GM12878 (cell line): ENCODE measurements around the gene FBXW9. TPM values are rescaled to one million over a fixed set of nuclear protein-coding genes. Genes with fewer than 3 reads are reported as not detected.

Source experiments
- ATF7 ChIP-seq: fragments of 450-650 bp; IDR thresholded peaks from 2 replicates; pipeline ENCODE4 v1.6.1; 2016; ENCODE audit warnings: low read depth, mild to moderate bottlenecking
- BCL11A ChIP-seq: IDR thresholded peaks from 2 replicates; pipeline ENCODE4 v1.6.1; 2011; ENCODE audit warnings: low read depth, low read length
- BHLHE40 ChIP-seq, 2 experiments: fragments of 450-650 bp in 1 of 2; IDR thresholded peaks; 2 replicates each; pipeline ENCODE4 v1.6.1; 2011 to 2017; ENCODE audit warnings: low read depth in 2 of 2, borderline replicate concordance in 1 of 2, improper control_type of control experiment in 1 of 2, low read length in 1 of 2, mild to moderate bottlenecking in 1 of 2
- CBX3 ChIP-seq: fragments of 200-600 bp; sonication (generic); IDR thresholded peaks from 2 replicates; pipeline ENCODE4 v1.6.1; 2016; ENCODE audit warnings: low read depth, borderline replicate concordance
- CBX5 ChIP-seq: sonication (generic); IDR thresholded peaks from 2 replicates; pipeline ENCODE4 v1.6.1; 2016; ENCODE audit warnings: low read depth, moderate library complexity, mild to moderate bottlenecking, inconsistent platforms
- CEBPB ChIP-seq, 2 experiments: fragments of 150-350 bp in 1 of 2; IDR thresholded peaks; 2 replicates each; pipeline ENCODE4 v1.6.1; 2012 to 2014; ENCODE audit warnings: low read depth in 2 of 2, low read length in 2 of 2, borderline replicate concordance in 1 of 2, inconsistent platforms in 1 of 2
- CREB1 ChIP-seq: IDR thresholded peaks from 2 replicates; pipeline ENCODE4 v1.6.1; 2012; ENCODE audit warnings: low read depth, mild to moderate bottlenecking, inconsistent platforms
- DPF2 ChIP-seq: fragments of 450-650 bp; IDR thresholded peaks from 2 replicates; pipeline ENCODE4 v1.6.1; 2017; ENCODE audit warnings: mild to moderate bottlenecking
- GATAD2B ChIP-seq: fragments of 450-650 bp; conservative IDR thresholded peaks from 2 replicates; pipeline ENCODE4 v1.6.1; 2017; ENCODE audit warnings: low read depth, mild to moderate bottlenecking, moderate library complexity
- HDAC2 ChIP-seq: fragments of 200-600 bp; sonication (generic); IDR thresholded peaks from 2 replicates; pipeline ENCODE4 v1.6.1; 2017
- MTA2 ChIP-seq: fragments of 450-650 bp; IDR thresholded peaks from 2 replicates; pipeline ENCODE4 v1.6.1; 2016; ENCODE audit warnings: low read depth, mild to moderate bottlenecking, moderate library complexity
- NR2C1 ChIP-seq: fragments of 450-650 bp; IDR thresholded peaks from 2 replicates; pipeline ENCODE4 v1.6.1; 2017; ENCODE audit warnings: antibody characterized with exemption, mild to moderate bottlenecking, moderate library complexity
- POU2F2 ChIP-seq: IDR thresholded peaks from 3 replicates; pipeline ENCODE4 v1.6.1; 2011; ENCODE audit warnings: low read depth, mild to moderate bottlenecking, low read length, borderline replicate concordance
- RAD51 ChIP-seq: fragments of 450-650 bp; IDR thresholded peaks from 2 replicates; pipeline ENCODE4 v1.6.1; 2016; ENCODE audit warnings: moderate library complexity, mild to moderate bottlenecking, inconsistent platforms
- RB1 ChIP-seq: fragments of 450-650 bp; formaldehyde crosslinking; IDR thresholded peaks from 2 replicates; pipeline ENCODE4 v1.6.1; 2017; ENCODE audit warnings: mild to moderate bottlenecking, borderline replicate concordance
- RELB ChIP-seq: fragments of 450-650 bp; IDR thresholded peaks from 2 replicates; pipeline ENCODE4 v1.6.1; 2017; ENCODE audit warnings: low read depth, mild to moderate bottlenecking, moderate library complexity
- SIN3A ChIP-seq: IDR thresholded peaks from 2 replicates; pipeline ENCODE4 v1.6.1; 2012; ENCODE audit warnings: low read depth, low read length, improper control_type of control experiment
- SKIL ChIP-seq: fragments of 450-650 bp; IDR thresholded peaks from 2 replicates; pipeline ENCODE4 v1.6.1; 2017; ENCODE audit warnings: mild to moderate bottlenecking, low read depth, inconsistent platforms; ENCODE audit not compliant: poor library complexity, severe bottlenecking
- SREBF1 ChIP-seq: IDR thresholded peaks from 2 replicates; pipeline ENCODE4 v1.6.1; 2012; ENCODE audit warnings: mild to moderate bottlenecking, low read length
- TBL1XR1 ChIP-seq: IDR thresholded peaks from 2 replicates; pipeline ENCODE4 v1.6.1; 2012; ENCODE audit warnings: low read depth, low read length, improper control_type of control experiment
- YY1 ChIP-seq: IDR thresholded peaks from 2 replicates; pipeline ENCODE4 v1.6.1; 2011; ENCODE audit warnings: low read depth, mild to moderate bottlenecking, low read length
- ZNF687 ChIP-seq: fragments of 450-650 bp; IDR thresholded peaks from 2 replicates; pipeline ENCODE4 v1.6.1; 2017; ENCODE audit warnings: mild to moderate bottlenecking, moderate library complexity
- polyA plus RNA-seq, 11 experiments: library from polyadenylated mRNA; depleted of rRNA in 4 of 11; unstranded in 6 of 11; stranded (reverse) in 5 of 11; fragments of >200 nt; fragmentation: Nextera tagmentation in 4 of 11; fragmentation: Illumina TruSeq in 1 of 11; extraction: Ambion mirVana in 4 of 11; extraction: Trizol in 1 of 11; gene quantifications; 1 replicate in 1 of 11; 2 replicates in 10 of 11; pipeline versions ENCODE4 v1.2.1 to v1.2.3, GENCODE V29; 2011 to 2016; ENCODE audit warnings: inconsistent platforms in 2 of 11, missing spikeins in 2 of 11, low read depth in 1 of 11
- total RNA-seq, 4 experiments: library from RNA; depleted of rRNA in 3 of 4; stranded (reverse); fragments of >200 nt in 3 of 4; fragmentation: Illumina TruSeq in 1 of 4; extraction: Trizol in 1 of 4; gene quantifications; 2 replicates each; pipeline versions ENCODE4 v1.2.1 to v1.2.3, GENCODE V29; 2013 to 2021
- TF ChIP-seq, protein P1 (sequence below): IDR thresholded peaks from 2 replicates; pipeline ENCODE4 v1.6.1; 2011; ENCODE audit warnings: low read depth, mild to moderate bottlenecking, low read length, moderate library complexity, borderline replicate concordance; ENCODE audit errors: extremely low read depth

The FBXW9 gene
- total and polyA plus RNA-seq, 10 of the 15 experiments (the other 5 are each of a cell fraction or from before 2014, with no cell fraction given) = 0.21 to 14.8 (median 7.3) TPM

- TF ChIP-seq POU2F2 = peak; percentile 89; the same call in 2 of the 3 replicates
- peak; percentile 97 to 99 for TF ChIP-seq BHLHE40 (IDR thresholded peaks at IDR 0.05; ENCODE audit: borderline replicate concordance in 1 of 2, low read depth in 2 of 2, low read length in 1 of 2)
- no peak for TF ChIP-seq ZNF687
- peak; percentile 100 for TF ChIP-seq RELB
- TF ChIP-seq CBX5 = no peak
- peak; percentile 70 for TF ChIP-seq SIN3A
- TF ChIP-seq YY1 = peak; percentile 100
- peak; percentile 100 for TF ChIP-seq ATF7
- no peak for TF ChIP-seq TBL1XR1
- peak; percentile 73; the same call in 1 of the 2 replicates for TF ChIP-seq RB1
- no peak for TF ChIP-seq DPF2
- TF ChIP-seq GATAD2B = no peak
- TF ChIP-seq RAD51 = peak; percentile 98
- TF ChIP-seq BCL11A = no peak
- TF ChIP-seq HDAC2 = peak; percentile 100
- no peak for TF ChIP-seq CBX3
- 0 out of 2 replicates have a peak, but pooled peaks have one; percentile 8 for TF ChIP-seq MTA2
- TF ChIP-seq SREBF1 = peak; percentile 97
- TF ChIP-seq SKIL = peak; percentile 99
- peak; percentile 36; the same call in 1 of the 2 replicates for TF ChIP-seq NR2C1
- no peak for TF ChIP-seq CEBPB (IDR thresholded peaks at IDR 0.05; ENCODE audit: borderline replicate concordance in 1 of 2, low read depth in 2 of 2, low read length in 2 of 2)
- no peak for TF ChIP-seq CREB1
- TF ChIP-seq, protein P1, sequence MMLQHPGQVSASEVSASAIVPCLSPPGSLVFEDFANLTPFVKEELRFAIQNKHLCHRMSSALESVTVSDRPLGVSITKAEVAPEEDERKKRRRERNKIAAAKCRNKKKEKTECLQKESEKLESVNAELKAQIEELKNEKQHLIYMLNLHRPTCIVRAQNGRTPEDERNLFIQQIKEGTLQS = peak; percentile 81; the same call in 1 of the 2 replicates
Observed at GRCh38 chr19:12736995-12737834, 40.8 kb upstream of the FBXW9 start, which contains the start of gene GET3 (continued).
